ENCODE measurements around the gene PLBD1.

DNA sequence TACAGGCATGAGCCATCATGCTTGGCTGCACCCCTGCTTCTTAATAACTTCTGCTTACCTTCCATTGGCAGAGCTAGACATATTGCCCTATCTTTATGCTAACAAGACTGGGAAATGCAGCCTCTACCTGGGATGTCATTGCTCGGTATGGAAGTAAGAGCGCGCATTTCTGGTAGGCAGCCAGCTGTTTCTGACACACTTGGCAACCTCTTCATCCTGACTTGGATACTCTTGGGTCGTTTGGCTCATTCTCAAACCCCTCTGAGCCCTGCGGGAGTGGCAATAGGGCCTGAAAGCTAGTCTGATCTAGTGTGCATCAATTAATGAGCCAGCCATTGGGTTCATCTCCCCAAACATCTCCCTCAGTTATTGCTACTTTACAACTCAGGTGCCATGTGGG, 5.4 kb upstream of the PLBD1 start:
- no peak for TF ChIP-seq POLR2AphosphoS5 (IDR thresholded peaks at IDR 0.05)
- TF ChIP-seq POLR2A (IDR thresholded peaks at IDR 0.05), result no peak
